ENCODE results near the gene NARF. TPM values are rescaled to one million over a fixed set of nuclear protein-coding genes. Genes with fewer than 3 reads are reported as not detected.
A peak's percentile ranks its signal among the peaks of the same experiment; 100 is the strongest.
"Not testable (repeated sequence)": the region's sequence is repeated elsewhere in the genome, so short reads cannot be mapped to it uniquely, and the experiment has no call there.

NARF gene
- total RNA-seq, 1 experiment from 2014 or later, result 96.7 TPM

- ChIA-PET POLR2A (no interaction called here), CTCF (no interaction called here)
- Mint-ChIP-seq H3K9me3 (peaks cover 12% of the 10 kb centered on the region), H3K4me1 (peaks cover 14% of the 10 kb centered on the region), H3K36me3 (peaks cover 33% of the 10 kb centered on the region), H3K27ac (peak overlapping the region; percentile 91), H3K27me3 (ENCODE audit: low read depth) (no peaks in the 10 kb centered on the region; the same call in 1 of the 2 replicates), H3K4me3 (peak overlapping the region; percentile 94)
- no peak for ATAC-seq
- DNase-seq (ENCODE audit: low spot score), result peak; percentile 38
- TF ChIP-seq JUN (CRISPR knock-in tag; IDR thresholded peaks at IDR 0.05), result no peak
- TF ChIP-seq ZNF232 (CRISPR knock-in tag; IDR thresholded peaks at IDR 0.05), result 0 out of 2 replicates have a peak, but pooled peaks have one; percentile 6
- TF ChIP-seq ZNF138 (CRISPR knock-in tag; conservative IDR thresholded peaks at IDR 0.05), result no peak
- TF ChIP-seq GABPB1 (CRISPR knock-in tag; IDR thresholded peaks at IDR 0.05), result peak; percentile 2; the same call in 1 of the 2 replicates
- TF ChIP-seq ZNF416 (CRISPR knock-in tag; IDR thresholded peaks at IDR 0.05), result 0 out of 2 replicates have a peak, but pooled peaks have one; percentile 25
- TF ChIP-seq KAT7 (CRISPR knock-in tag; IDR thresholded peaks at IDR 0.05; ENCODE audit: borderline replicate concordance), result 0 out of 2 replicates have a peak, but pooled peaks have one; percentile 12
These were observed 414 bp downstream of the NARF start for GRCh38 chr17:82458885-82459424.

GRCh38 chr17:82459936-82460335 is 1.4 kb downstream of the NARF start:
- Mint-ChIP-seq H3K36me3 (peaks cover 38% of the 10 kb centered on the region), H3K4me3 (peak overlapping the region; percentile 94), H3K4me1 (peaks cover 14% of the 10 kb centered on the region)
- H3K27ac Mint-ChIP-seq; H3K27me3 Mint-ChIP-seq (ENCODE audit: low read depth); DNase-seq (ENCODE audit: low spot score); CTCF ChIA-PET; H3K9me3 Mint-ChIP-seq; ATAC-seq; POLR2A ChIA-PET: not testable (repeated sequence)

- H3K27me3 Mint-ChIP-seq (ENCODE audit: low read depth), result no peaks in the 10 kb centered on the region; the same call in 1 of the 2 replicates
- peak; percentile 35; the same call in 1 of the 2 replicates for TF ChIP-seq GABPB1 (CRISPR knock-in tag; IDR thresholded peaks at IDR 0.05)
- TF ChIP-seq, protein P1, sequence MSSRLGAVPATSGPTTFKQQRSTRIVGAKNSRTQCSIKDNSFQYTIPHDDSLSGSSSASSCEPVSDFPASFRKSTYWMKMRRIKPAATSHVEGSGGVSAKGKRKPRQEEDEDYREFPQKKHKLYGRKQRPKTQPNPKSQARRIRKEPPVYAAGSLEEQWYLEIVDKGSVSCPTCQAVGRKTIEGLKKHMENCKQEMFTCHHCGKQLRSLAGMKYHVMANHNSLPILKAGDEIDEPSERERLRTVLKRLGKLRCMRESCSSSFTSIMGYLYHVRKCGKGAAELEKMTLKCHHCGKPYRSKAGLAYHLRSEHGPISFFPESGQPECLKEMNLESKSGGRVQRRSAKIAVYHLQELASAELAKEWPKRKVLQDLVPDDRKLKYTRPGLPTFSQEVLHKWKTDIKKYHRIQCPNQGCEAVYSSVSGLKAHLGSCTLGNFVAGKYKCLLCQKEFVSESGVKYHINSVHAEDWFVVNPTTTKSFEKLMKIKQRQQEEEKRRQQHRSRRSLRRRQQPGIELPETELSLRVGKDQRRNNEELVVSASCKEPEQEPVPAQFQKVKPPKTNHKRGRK (CRISPR knock-in tag; IDR thresholded peaks at IDR 0.05; ENCODE audit: borderline replicate concordance), result no peak
- peaks cover 13% of the 10 kb centered on the region for H3K4me1 Mint-ChIP-seq
- H3K27ac Mint-ChIP-seq, result peak overlapping the region; percentile 6
- ChIA-PET CTCF (no interaction called here), POLR2A (no interaction called here)
- DNase-seq (ENCODE audit: low spot score), result no peak
- ATAC-seq, result no peak
- H3K9me3 Mint-ChIP-seq, result no peaks in the 10 kb centered on the region
- H3K36me3 Mint-ChIP-seq, result peaks cover 49% of the 10 kb centered on the region
- no peak overlapping the region for H3K4me3 Mint-ChIP-seq
These were observed 3.4 kb downstream of the NARF start for GRCh38 chr17:82461827-82462524.

- Mint-ChIP-seq H3K27me3 (ENCODE audit: low read depth) (no peaks in the 10 kb centered on the region), H3K9me3 (no peaks in the 10 kb centered on the region), H3K4me1 (peaks cover 3% of the 10 kb centered on the region; the same call in 1 of the 2 replicates), H3K27ac (no peak overlapping the region; the same call in 1 of the 2 replicates), H3K36me3 (peaks cover 51% of the 10 kb centered on the region), H3K4me3 (no peak overlapping the region)
- CTCF ChIA-PET, result no interaction called here
- POLR2A ChIA-PET, result no interaction called here
- ATAC-seq (no peak), DNase-seq (ENCODE audit: low spot score) (no peak)
- TF ChIP-seq GRHL2 (CRISPR knock-in tag; IDR thresholded peaks at IDR 0.05; ENCODE audit: insufficient replicate concordance, severe bottlenecking) (no peak), ZBTB21 (CRISPR knock-in tag; IDR thresholded peaks at IDR 0.05; ENCODE audit: borderline replicate concordance) (no peak), CREM (CRISPR knock-in tag; IDR thresholded peaks at IDR 0.05) (no peak), TEAD4 (CRISPR knock-in tag; IDR thresholded peaks at IDR 0.05) (no peak), ZNF121 (CRISPR knock-in tag; IDR thresholded peaks at IDR 0.05) (no peak), PREB (CRISPR knock-in tag; IDR thresholded peaks at IDR 0.05; ENCODE audit: borderline replicate concordance) (no peak), JAZF1 (CRISPR knock-in tag; IDR thresholded peaks at IDR 0.05) (no peak)
- TF ChIP-seq, protein P2, sequence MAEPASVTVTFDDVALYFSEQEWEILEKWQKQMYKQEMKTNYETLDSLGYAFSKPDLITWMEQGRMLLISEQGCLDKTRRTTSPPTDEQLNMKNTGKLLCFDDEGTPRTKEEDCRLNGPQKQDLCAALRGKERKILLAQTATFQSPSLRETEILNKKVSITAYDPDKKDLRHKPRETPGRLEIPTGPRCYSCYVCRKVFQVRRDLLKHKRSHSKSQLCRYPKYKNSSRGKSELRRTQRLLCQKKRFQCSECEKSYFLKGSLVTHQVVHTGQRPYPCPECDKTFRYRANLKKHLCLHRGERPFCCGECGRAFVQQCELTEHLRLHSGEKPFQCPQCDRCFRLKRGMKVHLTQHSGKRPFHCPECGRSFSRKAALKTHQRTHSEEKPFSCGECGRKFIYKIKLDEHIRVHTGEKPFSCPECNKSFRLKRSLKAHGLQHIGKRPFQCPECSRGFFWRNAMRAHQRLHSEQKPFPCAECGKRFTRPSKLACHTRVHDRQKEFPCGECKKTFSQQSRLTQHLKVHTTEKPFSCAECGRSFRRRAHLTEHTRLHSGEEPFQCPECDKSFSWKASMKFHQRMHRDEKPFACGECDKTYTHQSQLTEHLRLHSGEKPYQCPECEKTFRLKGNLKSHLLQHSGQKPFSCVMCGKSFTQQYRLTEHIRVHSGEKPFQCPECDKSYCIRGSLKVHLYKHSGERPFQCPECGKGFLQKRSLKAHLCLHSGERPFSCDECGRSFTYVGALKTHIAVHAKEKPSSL (CRISPR knock-in tag; conservative IDR thresholded peaks at IDR 0.05), result no peak
- TF ChIP-seq, protein P3, sequence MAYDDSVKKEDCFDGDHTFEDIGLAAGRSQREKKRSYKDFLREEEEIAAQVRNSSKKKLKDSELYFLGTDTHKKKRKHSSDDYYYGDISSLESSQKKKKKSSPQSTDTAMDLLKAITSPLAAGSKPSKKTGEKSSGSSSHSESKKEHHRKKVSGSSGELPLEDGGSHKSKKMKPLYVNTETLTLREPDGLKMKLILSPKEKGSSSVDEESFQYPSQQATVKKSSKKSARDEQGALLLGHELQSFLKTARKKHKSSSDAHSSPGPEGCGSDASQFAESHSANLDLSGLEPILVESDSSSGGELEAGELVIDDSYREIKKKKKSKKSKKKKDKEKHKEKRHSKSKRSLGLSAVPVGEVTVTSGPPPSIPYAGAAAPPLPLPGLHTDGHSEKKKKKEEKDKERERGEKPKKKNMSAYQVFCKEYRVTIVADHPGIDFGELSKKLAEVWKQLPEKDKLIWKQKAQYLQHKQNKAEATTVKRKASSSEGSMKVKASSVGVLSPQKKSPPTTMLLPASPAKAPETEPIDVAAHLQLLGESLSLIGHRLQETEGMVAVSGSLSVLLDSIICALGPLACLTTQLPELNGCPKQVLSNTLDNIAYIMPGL (CRISPR knock-in tag; IDR thresholded peaks at IDR 0.05), result no peak
- TF ChIP-seq, protein P4, sequence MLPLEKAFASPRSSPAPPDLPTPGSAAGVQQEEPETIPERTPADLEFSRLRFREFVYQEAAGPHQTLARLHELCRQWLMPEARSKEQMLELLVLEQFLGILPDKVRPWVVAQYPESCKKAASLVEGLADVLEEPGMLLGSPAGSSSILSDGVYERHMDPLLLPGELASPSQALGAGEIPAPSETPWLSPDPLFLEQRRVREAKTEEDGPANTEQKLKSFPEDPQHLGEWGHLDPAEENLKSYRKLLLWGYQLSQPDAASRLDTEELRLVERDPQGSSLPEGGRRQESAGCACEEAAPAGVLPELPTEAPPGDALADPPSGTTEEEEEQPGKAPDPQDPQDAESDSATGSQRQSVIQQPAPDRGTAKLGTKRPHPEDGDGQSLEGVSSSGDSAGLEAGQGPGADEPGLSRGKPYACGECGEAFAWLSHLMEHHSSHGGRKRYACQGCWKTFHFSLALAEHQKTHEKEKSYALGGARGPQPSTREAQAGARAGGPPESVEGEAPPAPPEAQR (CRISPR knock-in tag; IDR thresholded peaks at IDR 0.05), result no peak
These were observed 4.8 kb downstream of the NARF start for GRCh38 chr17:82463391-82463790.

Measured in WTC11 (cell line).